NCI-H69 (cell line): Measurements from ENCODE around the gene HOXB7.

Experiments used
- DNase-seq: peaks from one replicate; lab custom pipeline; 2025; lab: John Stamatoyannopoulos, UW

HOXB7 gene

DNA sequence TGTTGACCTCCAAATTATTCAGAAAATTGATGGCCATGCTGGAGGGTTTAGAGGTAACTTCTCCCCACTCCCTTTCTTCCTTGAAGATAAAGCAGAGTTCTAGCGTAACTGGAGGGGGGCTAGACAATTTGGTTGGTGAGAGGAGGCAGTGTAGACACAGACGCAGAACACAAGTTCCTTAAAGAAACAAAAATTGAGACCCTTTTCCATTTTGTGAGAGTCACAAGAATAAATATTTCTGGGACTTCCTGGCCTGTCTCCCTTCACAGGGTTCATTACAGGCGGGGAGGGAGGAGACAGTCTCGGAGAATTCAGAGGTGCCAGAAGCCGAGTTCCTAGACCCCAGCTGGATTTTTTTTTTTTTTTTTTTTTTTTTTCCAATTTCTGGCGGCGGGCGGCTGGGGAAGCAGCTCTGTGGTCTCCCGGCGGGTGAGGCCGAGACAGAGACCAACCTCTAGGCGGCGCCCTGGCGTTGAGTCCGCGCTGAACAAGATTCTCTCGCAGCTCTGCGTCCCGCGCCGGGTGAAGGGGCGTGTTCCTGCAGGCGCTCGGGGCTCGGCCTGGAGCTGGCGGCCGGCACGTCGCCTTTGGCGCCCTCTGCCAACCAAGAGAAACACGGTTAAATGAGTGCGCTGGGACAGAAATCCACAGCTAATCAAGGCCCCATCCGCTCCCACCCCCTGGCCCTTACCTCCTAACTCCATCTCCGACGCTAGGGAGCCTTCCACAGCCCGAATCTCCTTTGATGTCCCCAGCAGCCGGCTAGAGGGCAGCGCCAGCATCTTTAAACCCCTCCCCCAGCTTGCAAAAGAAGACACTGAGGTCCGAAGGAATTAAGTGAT is 25.6 kb upstream of the HOXB7 start:
- peak; percentile 87 for DNase-seq

DNA sequence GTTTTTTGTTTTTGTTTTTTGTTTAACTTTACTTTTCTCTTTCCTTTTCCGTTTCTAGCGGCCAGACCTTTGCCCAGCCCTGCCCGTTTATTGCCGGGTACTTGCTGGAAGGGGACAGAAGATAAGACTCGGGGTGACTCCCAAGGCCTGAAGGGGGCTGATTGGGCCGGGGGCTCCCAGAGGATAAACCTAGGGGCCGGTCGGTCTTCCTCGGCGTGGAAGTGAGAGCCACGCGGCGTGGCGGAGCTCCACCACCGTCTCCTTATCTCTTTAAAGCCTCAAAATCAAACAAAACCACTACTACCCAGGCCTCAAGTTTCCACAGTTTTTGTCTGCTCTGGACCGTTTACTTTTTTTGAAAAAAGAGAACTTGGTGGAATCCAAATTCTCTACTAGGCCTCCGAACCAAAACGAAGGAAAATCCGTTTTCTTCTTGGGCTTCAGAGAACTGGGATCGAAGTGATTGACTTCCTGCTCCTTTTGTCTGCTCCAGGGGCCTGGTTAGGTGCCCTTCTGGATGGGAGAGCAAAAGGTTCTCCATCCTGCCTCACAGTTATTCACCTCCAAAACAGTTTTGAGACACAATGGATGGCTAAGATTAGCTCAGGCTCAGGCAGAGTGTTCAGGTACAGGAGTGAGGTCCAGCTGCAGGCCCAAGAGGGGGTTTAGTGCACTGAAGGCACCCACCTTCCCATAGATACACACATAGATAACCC is 23.8 kb upstream of the HOXB7 start:
- DNase-seq, result no peak

DNA sequence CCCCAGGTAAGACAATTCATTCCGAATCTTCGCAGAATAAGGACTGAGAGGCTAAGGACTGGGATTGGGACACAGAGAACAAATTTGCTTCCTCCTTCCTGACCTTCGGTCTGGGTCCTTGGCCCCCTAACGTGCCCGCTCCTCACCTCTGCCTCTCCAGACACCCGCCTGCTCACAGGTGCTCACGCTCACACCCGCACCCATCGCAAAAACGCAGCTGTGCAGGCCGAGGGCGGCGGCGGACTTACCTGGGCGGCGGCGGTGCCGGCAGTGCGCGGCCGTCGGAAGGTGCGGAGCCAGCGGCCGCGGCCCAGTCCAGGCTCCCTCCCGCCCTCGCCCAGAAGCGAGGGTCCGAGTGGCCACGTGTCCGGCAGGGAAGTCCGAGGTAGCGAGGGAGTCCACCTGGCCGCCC is 22.5 kb upstream of the HOXB7 start:
- DNase-seq, result no peak

DNA sequence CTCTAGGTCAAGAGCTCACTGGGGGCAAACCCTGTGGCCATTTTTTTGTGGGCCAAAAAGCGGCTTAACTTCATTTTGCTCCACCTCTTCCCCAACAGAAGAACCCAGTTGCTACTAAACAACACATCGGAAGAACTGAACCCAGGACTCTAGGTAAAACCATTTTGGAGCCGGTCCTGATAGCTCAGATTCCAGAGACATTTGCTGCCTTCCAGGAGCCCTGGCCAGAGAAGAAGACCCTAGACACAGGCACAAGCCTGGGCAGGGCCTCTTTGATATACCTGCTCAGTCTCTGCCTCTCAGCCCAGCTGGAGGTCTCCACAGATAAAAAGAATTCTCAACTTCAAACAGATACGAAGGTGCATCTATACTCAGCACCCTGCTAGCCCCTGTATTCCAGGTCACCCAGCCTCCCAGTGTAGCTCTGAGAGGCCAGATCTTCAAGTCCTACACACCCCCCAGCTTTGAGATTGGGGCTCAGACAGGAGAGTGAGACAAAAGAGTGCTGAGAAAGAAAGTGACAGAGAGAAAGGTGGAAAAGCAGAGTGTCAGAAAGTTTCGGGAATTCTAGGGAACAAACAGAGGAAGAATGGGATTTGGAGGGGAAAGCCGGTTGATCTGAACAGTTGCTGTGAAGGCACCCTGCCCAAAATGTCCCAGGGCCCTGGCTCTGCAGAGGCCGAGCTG is 21.9 kb upstream of the HOXB7 start:
- DNase-seq, result no peak

DNA sequence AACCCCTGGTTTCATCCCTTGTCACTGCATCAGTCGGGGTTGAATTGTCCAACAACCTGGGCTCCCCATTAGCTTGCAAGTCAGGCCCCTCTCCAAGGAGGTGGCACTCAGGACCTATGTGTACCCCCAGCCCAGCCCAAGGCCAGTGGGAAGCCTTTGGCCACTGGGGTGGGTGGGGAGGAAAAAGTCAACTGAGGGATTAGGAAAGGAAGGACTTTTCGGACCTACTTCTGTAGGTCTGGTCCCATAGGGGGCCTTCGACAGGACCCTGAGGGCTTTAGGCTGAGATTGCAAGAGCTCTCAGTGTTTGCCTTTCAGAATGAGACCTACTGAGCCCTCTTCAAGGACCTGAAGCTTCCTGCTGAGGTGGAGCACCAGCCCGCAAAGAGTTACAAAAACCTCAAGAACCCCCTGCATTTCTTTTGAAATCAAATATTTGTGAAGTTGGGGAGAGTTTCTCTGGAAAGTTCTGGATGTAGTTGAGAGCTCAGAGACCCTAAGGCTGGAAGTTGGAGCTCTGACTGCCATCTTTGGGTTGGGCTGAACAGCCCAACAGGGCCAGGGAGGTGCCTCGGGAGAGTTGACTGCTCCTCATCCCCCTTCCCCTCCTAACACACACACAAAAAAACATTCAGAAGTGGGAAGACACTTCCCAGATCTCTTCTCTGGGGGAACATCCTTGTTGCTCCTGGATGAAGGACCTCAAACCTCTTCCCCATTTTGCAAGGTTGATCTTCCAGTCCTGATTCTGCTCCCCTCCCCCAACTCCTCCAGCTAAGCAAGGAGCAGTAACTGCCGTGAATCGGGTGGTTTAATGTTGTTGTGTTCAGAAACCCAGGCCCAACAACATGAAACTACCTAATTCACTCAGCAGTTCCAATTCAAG is 21.1 kb upstream of the HOXB7 start:
- DNase-seq, result no peak

DNA sequence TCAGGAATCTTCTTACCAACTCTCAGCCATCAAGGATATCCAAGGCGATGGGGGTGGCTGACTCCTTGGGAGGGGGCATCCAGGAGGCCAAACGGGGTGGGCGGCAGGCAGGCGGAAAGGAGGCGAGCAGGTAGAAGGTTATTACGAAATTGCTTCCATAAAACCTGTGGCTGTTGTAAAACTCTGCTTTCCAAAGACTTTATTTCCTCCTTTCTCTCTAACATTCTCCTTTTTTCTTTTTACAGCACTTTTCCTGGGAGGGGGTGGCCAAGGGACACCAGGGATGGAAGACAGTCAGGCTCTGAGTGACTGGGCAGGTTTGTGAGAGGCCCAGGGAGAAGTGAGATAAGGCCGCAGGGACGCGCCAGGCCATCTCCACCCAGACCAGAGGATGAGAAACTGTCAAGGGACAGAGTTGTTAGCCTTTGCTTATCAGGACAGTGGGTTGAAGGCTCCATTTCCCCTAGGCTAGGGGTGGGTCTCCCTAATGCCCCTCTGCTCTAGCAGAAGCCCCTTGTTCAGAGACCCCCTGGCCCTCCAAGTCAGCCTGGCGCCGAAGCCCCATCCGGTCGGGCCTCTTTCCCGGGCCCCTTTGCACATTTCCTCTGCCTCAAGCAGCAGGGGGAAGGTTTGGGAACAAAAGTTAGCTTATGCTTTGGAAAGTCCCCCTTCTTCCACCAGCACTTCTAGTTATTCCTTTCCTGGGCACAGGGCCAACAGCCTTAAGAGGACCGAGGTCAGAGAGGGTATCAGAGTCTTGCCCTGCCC is 20.3 kb upstream of the HOXB7 start:
- no peak for DNase-seq

DNA sequence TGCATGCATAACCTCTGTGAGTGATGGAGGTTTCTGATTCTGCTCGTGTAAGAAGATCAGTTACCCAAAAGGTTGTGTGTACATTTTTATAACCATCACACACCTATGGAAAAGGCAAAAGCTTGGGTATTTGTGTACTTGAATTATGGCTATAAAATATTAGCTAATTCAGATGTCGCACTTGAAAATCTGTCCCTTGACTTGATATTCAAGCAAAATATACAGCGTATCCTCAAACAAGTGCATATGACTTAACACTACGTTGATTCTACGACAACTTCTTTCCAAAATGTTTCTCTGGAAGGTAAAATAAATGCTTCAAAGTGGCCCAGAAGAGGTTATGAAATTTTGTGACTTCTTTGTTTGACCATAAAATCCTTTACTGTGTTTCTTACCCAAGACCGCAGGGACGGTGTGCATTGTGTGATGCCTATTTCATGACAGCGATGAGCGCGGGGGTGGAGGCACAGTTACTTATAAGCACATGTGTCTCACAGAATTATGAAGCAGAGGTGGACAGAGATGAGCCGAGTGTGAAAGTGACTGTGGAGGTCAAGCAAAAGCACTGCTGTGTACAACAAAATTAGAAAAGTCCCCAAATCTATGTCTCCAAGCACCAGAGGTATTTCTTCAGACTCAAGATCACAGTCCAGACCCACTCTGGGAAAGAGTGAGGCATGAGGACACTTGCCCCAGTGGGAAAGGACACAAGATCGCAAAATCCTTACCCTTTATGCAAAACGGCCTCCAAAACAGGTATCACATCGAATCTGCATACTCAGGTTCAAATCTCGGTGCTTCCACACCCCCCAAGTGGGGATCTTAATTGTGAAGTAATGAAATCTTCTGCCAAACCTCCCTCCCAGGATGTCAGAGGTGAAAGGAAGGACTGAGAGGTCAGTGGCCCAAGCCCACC is 19.4 kb upstream of the HOXB7 start:
- no peak for DNase-seq

DNA sequence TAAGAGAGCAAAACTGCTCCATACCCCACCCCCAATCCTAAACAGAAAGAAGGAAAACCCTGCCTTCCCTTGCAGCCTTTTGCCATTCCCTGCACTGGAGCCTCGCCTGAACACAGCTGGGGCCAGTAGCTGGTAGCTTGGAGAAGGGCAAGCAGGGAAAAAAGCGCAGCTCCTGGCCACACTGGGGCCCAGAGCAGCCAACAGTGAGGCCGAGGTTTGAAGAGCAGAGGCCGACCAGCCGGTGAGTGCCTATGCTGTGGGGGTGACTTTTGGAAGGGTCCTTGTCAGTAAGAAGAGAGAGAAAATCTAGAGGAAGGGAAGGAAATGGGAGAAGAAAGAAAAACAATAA is 18.6 kb upstream of the HOXB7 start:
- DNase-seq, result no peak

DNA sequence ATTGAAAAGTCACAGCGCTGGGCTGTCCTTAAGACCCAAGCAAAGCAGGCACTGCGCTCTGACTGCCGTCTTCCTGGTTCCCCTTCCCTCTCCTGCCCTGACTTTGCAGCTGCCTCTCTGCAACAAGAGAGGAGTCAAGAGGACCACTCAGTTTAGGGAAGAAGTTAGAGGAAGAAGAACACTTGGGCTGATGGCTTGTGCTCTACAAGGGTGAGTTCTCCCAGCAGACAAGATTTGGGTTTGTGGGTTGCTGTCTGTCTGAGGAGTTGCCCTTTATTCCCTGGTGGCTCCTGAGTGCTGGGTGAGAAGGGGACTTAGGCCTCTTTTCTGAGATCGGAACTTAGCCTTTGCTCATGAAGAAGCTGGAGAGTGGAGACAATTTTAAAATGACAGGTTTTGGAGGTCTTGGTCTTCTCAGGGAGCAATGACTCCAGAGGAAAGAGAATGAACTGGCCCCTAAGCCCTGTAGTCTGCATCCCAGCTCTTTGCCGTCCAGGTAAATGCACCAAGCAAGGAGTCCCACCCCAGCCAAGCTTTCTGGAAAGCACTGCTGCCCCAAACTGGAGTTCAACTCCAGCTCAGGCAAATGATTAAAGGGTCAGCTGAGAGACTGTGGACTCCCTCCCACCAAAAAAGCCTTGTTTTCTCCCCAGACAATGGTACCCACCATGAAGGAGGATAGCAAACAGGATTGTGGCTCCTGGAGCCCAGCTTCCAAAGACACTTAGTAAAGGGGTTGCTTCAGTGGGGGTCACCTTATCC is 18.0 kb upstream of the HOXB7 start:
- DNase-seq, result peak; percentile 35

DNA sequence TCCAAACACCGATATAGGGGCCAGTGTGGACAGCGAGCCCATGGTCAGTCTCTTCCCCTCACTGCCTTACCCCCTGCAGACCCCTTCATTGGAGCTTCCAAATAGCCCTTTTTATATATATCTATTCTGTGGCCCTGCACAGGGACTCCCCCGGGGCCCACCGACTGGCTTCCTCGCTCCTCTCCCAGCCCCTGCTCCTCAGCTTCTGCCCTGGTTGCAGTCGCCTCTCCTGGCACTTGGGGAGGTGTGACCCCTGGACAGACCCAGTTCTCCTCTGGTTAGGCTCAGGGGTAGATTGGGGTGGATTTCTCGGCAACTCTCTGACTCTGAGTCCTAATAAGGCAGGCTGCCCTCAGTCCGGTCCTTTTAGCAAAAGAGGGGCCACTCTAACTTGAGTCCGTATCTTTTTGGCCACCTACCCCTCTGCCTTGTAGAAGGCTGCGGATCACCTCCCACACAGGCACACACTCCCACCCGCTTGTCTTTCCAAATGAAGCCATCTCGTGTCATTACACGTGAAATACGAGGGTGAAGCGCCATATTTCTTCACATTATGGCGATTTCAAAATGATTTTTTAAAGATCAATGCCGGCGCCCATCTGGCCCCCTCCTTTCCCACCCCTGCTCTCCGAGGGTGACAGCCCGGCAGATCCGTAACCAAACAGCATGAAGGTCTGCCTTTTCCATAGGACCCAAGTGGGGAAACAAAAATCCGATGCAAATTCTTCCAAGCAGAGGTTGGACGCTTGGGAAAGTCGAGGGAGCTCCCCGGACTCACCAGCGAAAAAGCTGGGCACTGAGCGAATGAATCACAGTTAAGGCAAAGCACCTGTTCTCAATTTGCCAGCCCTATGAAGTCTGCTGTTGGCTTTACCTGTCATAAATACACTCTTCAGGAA is 17.1 kb upstream of the HOXB7 start:
- DNase-seq, result peak; percentile 35

DNA sequence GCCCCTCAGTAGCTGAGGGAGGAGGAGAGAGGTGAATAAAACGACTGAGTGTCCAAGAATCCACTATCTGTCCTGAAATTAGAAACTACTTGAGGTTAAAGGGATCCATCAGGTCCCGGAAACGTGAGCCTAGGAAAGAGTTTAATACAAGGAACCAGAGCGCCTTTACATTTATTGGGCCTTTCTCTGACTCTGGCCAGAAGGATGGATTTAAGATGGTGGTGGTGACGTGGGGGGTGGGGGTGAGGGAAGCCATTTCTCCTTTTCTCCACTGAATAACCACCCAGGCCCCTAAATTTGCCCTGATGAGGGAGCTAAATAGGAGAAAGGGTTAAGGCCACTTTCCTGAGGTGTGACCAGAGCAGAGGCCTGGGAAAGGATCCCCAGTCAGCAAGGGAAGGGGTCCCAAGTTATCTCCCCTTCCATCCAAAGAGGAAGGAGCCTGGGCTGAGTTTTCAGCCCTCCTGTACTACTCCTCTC is 16.3 kb upstream of the HOXB7 start:
- no peak for DNase-seq

DNA sequence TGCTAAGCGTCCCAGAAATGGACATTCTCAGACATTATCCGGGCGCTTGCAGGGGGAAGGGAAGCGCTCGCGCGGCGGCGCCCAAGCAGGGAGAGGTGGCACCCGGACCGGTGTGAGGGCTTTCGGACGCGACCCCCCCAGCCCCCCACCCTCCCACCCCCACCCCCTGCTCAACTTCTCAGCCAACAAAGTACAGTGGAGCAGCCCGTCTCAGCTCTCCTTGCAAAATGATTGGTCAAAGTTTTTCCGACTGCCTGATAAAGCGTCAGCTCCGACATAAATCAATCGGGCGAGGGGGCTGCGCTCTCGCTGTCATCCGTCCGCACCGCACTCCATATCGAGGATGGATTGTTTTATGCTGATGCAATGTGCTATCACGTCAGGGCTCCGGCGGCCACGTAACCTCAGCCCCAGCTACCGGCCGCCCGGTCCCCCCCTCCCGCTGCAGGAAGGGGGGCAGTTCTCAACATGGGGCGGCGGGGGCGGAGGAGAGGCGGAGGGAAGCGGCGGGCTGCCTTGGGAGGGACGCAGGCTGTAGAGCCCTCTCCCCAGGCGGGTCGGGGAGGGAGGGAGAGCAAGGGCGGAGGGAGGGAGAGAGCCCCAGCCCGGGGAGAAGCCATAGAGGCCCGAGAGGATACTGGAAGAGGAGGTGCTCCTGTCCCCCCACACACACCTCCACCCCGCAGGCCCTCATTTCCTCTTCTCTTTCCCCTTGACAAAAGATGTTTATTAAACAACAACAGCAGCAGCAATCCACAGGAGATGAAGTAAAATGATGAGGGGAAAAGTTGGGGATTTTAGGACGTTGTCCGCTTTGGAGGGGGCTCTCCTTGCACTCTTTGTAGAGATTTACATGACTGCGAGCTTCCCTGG is 15.7 kb upstream of the HOXB7 start, which contains the start of gene HOXB9:
Gene HOXB9, minus strand, starts transcription at position 114 of the 873 bp plus-strand sequence. Its CDS starts 89 bp downstream, at position 25.
- DNase-seq, result peak; percentile 79

DNA sequence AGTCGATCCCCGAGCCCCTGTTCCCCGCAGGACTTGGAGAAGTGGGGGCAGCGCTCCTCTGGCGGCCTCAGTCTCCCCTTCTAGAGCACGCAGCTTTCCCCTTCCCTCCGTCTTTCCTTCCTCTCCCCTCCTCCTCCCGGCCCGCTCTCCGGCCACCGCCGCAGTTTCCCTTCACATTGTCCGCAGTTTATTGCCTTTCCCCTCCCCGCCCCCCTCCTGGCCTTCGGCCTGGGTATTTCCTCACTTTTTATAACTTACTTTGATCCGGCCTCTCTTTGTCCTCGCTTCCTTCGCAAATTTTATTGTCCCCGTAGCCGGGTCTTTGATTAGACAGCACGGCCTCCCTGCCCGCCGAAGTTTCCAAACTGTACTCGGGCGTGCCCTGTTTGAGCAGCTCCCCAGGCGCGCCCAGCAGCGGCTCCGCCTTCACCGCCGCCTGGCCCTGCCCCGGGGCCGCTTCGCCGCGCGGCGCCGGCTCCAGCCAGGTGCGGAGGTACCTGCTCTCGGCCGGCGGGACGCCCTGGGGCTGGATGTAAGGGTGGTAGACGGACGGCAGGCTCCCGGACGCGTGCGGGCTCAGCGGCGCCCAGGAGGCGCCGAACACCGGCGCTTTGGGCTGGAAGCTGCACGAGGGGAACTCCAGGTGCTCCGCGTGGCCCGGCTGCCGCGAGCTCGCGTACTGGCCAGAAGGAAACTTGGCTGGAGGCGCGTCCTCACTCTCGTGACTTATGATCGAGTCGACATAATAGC is 14.9 kb upstream of the HOXB7 start:
- peak; percentile 81 for DNase-seq

DNA sequence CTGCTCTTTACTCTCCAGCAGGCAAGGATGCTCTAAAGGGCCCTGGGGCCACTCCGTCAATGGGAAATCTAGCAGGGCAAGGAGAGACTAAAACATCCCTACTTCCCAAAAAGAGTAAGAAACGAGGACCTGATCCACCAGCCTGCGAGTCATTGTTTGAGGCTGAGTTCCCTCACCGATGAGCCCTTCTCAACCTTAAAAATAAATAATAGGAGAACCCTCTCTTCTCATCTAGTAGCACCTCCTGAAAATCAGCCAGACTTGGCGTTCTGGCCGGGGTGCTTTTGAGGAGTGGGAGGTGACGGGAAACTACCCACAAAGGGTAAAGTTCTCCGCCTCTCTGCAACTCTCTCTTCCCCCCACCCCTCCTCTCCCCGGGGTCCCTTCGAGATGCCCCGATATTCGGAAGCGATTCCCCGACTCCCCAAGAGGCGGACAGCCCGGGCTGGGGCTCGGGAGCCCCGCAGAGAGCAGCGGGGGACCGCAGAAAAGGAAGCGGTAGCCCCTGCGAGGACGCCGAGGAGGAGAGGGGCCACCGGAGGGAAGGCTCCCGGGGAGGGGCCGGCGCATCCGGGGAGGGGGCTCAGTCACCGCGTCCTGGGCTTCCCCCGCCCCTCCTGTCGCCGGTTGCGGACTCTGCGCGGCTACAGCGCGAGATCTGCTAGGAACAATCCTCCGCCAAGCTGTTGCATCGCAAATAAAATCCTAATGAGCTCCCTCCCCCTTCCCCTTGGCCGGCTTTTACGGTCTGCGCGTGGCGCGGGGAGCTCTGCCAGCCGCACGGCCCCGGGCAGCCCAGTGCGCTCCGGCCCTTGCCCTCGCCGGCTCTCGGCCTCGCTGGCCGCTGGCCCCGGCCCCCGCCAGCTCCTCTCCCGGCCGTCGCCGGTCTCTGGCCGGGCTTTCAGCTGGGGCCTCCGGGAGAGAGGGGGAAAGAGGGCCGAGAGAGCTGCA is 14.0 kb upstream of the HOXB7 start:
- peak; percentile 83 for DNase-seq

DNA sequence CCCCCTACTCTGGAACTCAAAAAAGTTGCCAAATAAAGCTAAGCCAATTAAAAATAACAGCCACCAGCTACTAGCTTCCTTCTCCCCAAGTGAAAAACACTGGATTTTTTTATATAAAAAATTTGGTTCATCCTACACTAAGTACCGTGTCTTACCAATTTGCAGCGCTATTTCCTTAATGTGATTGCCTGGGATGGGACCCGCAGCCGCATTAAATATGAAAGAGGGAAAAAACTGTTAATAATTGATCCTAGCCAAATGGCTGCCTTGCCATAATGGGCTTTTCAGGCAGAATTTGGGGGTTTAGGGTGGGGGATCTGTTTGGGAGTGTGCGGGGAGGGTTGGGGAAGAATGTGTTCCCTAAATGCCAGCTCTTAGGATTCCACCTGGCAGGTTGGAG is 13.3 kb upstream of the HOXB7 start:
- no peak for DNase-seq
